Neuronal stem cell (in vitro differentiated cells): Measurements from ENCODE around the gene NPR1.
"Not testable (repeated sequence)": the region's sequence is repeated elsewhere in the genome, so short reads cannot be mapped to it uniquely, and the experiment has no call there.

ENCODE experiments used
- DNase-seq: peaks from one replicate; pipeline ENCODE4 v3.0.0-alpha.2; 2013; ENCODE audit warnings: low spot score
- H2AFZ ChIP-seq: one replicate; pipeline ENCODE4 v1.6.1; 2013; ENCODE audit warnings: mild to moderate bottlenecking, low read length, inconsistent platforms
- H2AK5ac ChIP-seq: 2 replicates; pipeline ENCODE4 v1.6.1; 2013; ENCODE audit warnings: low read depth, mild to moderate bottlenecking, inconsistent platforms, low read length, moderate library complexity, mixed read lengths
- H2BK120ac ChIP-seq: 2 replicates; pipeline ENCODE4 v1.6.1; 2013; ENCODE audit warnings: low read depth, mild to moderate bottlenecking, inconsistent platforms, low read length, moderate library complexity, mixed read lengths
- H2BK12ac ChIP-seq: one replicate; pipeline ENCODE4 v1.6.1; 2013; ENCODE audit warnings: low read length, inconsistent platforms
- H2BK15ac ChIP-seq: 2 replicates; pipeline ENCODE4 v1.6.1; 2013; ENCODE audit warnings: mild to moderate bottlenecking, low read length, inconsistent platforms, mixed read lengths
- H2BK5ac ChIP-seq: one replicate; pipeline ENCODE4 v1.6.1; 2013; ENCODE audit warnings: inconsistent platforms, mild to moderate bottlenecking, low read length, moderate library complexity
- H3K14ac ChIP-seq: one replicate; pipeline ENCODE4 v1.6.1; 2013; ENCODE audit warnings: low read length, inconsistent platforms
- H3K18ac ChIP-seq: 2 replicates; pipeline ENCODE4 v1.6.1; 2013; ENCODE audit warnings: low read length, inconsistent platforms
- H3K23ac ChIP-seq: 2 replicates; pipeline ENCODE4 v1.6.1; 2013; ENCODE audit warnings: low read depth, mild to moderate bottlenecking, mixed read lengths, low read length, inconsistent platforms; ENCODE audit not compliant: poor library complexity
- H3K27ac ChIP-seq: replicated peaks from 3 replicates; pipeline ENCODE4 v1.5.1; 2013; ENCODE audit warnings: low read length, inconsistent platforms
- H3K27me3 ChIP-seq, 3 experiments: 2 replicates each; pipeline ENCODE4 v1.6.1; 2013; ENCODE audit warnings: low read length in 3 of 3, mild to moderate bottlenecking in 2 of 3, inconsistent platforms in 1 of 3, low read depth in 1 of 3, mixed read lengths in 1 of 3, moderate library complexity in 1 of 3; ENCODE audit not compliant: control insufficient read depth in 3 of 3, insufficient read depth in 3 of 3
- H3K36me3 ChIP-seq, 2 donors: replicated peaks in 1 of 2; 2 replicates each; pipeline ENCODE4 v1.6.1; 2013; ENCODE audit warnings: low read length in 2 of 2; ENCODE audit not compliant: control insufficient read depth in 2 of 2, insufficient read depth in 2 of 2
- H3K4ac ChIP-seq: 2 replicates; pipeline ENCODE4 v1.6.1; 2013; ENCODE audit warnings: inconsistent platforms, mild to moderate bottlenecking, low read length, moderate library complexity
- H3K4me1 ChIP-seq, 2 donors: 1 replicate in 1 of 2; 2 replicates in 1 of 2; pipeline ENCODE4 v1.6.1; 2013; ENCODE audit warnings: low read length in 2 of 2, low read depth in 1 of 2; ENCODE audit not compliant: control insufficient read depth in 2 of 2, insufficient read depth in 1 of 2
- H3K4me2 ChIP-seq: one replicate; pipeline ENCODE4 v1.6.1; 2013; ENCODE audit warnings: mild to moderate bottlenecking, low read length, inconsistent platforms; ENCODE audit not compliant: insufficient read depth, poor library complexity, severe bottlenecking
- H3K4me3 ChIP-seq, 2 donors: 2 replicates each; pipeline ENCODE4 v1.5.1; 2013; ENCODE audit warnings: low read length in 2 of 2, mild to moderate bottlenecking in 2 of 2, inconsistent platforms in 1 of 2, moderate library complexity in 1 of 2
- H3K79me1 ChIP-seq: one replicate; pipeline ENCODE4 v1.6.1; 2013; ENCODE audit warnings: low read depth, mild to moderate bottlenecking, inconsistent platforms, low read length, moderate library complexity
- H3K9ac ChIP-seq: one replicate; pipeline ENCODE4 v1.6.1; 2013; ENCODE audit warnings: mild to moderate bottlenecking, low read depth, low read length, inconsistent platforms; ENCODE audit not compliant: poor library complexity
- H3K9me3 ChIP-seq, 2 donors: replicated peaks in 1 of 2; 2 replicates each; pipeline versions ENCODE3 to v1.6.1; 2013; ENCODE audit warnings: low read length in 2 of 2, mild to moderate bottlenecking in 2 of 2, inconsistent platforms in 1 of 2, low read depth in 1 of 2, mixed read lengths in 1 of 2, moderate library complexity in 1 of 2; ENCODE audit not compliant: control insufficient read depth in 2 of 2, insufficient read depth in 1 of 2
- H4K8ac ChIP-seq: one replicate; pipeline ENCODE4 v1.6.1; 2013; ENCODE audit warnings: low read depth, mild to moderate bottlenecking, inconsistent platforms, low read length, moderate library complexity
- H4K91ac ChIP-seq: one replicate; pipeline ENCODE4 v1.6.1; 2013; ENCODE audit warnings: low read length, low read depth, mild to moderate bottlenecking, inconsistent platforms; ENCODE audit not compliant: poor library complexity
- WGBS, 2 donors: extraction: QIAGEN DNeasy Blood & Tissue Kit; methylation state at CpG; one replicate each; pipeline ENCODE4 v1.1.7; 2013; ENCODE audit warnings: missing lambda C conversion rate in 2 of 2, mixed read lengths in 1 of 2; ENCODE audit not compliant: insufficient read length in 2 of 2, insufficient replicate concordance in 1 of 2; ENCODE audit errors: extremely low coverage in 2 of 2; 5-methylcytosine and 5-hydroxymethylcytosine counted together

NPR1 gene

GRCh38 chr1:153640213-153640612 is 38.3 kb upstream of the NPR1 start:
- peaks cover 43 to 100% of the 10 kb centered on the region in 2 donors for H3K36me3 ChIP-seq
- not testable (repeated sequence) for DNase-seq, H3K23ac ChIP-seq, H4K8ac ChIP-seq, H2AK5ac ChIP-seq, H3K14ac ChIP-seq, H3K4me2 ChIP-seq, H2BK5ac ChIP-seq, H2BK120ac ChIP-seq, H2AFZ ChIP-seq, H2BK15ac ChIP-seq, H3K9ac ChIP-seq, H3K27ac ChIP-seq, H2BK12ac ChIP-seq, H4K91ac ChIP-seq, H3K4me3 ChIP-seq, H3K79me1 ChIP-seq, H3K4me1 ChIP-seq, H3K27me3 ChIP-seq, H3K18ac ChIP-seq, H3K4ac ChIP-seq, H3K9me3 ChIP-seq
- no CpG with 5 or more reads among the region's 5 CpGs for WGBS, 2 donors

GRCh38 chr1:153640861-153641260 is 37.6 kb upstream of the NPR1 start:
- Histone ChIP-seq H3K27ac (no peak overlapping the region), H2BK12ac (no peak overlapping the region), H3K4me3 (no peak overlapping the region), H3K4me1 (no peaks in the 10 kb centered on the region), H3K18ac (no peak overlapping the region), H3K9ac (no peak overlapping the region), H2BK120ac (no peak overlapping the region), H4K8ac (no peak overlapping the region), H3K4me2 (no peak overlapping the region), H2AFZ (no peak overlapping the region), H3K9me3 (peaks cover 0 to 5% of the 10 kb centered on the region in 2 donors), H4K91ac (no peak overlapping the region), H3K14ac (no peak overlapping the region), H3K36me3 (peaks cover 49 to 100% of the 10 kb centered on the region in 2 donors), H3K79me1 (peaks cover 5% of the 10 kb centered on the region), H3K23ac (no peak overlapping the region), H2AK5ac (no peak overlapping the region), H2BK5ac (no peak overlapping the region), H3K27me3 (no peaks in the 10 kb centered on the region), H2BK15ac (no peak overlapping the region), H3K4ac (no peak overlapping the region)
- no CpG with 5 or more reads among the region's 6 CpGs for WGBS, 2 donors
- no peak for DNase-seq

GRCh38 chr1:153642161-153642560 is 36.3 kb upstream of the NPR1 start:
- no peaks in the 10 kb centered on the region for H3K4me1 ChIP-seq
- H2BK15ac ChIP-seq: no peak overlapping the region
- H3K9ac ChIP-seq: no peak overlapping the region
- no peaks in the 10 kb centered on the region for H3K27me3 ChIP-seq
- no peak overlapping the region for H2BK120ac ChIP-seq
- H2BK12ac ChIP-seq: no peak overlapping the region
- peaks cover 2% of the 10 kb centered on the region for H3K79me1 ChIP-seq
- no peak overlapping the region for H3K23ac ChIP-seq
- no peak overlapping the region for H2BK5ac ChIP-seq
- H4K8ac ChIP-seq: no peak overlapping the region
- no peak overlapping the region for H2AFZ ChIP-seq
- no peak overlapping the region for H3K27ac ChIP-seq
- no CpG with 5 or more reads among the region's 11 CpGs for WGBS, 2 donors
- no peak overlapping the region for H3K4me2 ChIP-seq
- H3K36me3 ChIP-seq: peaks cover 43 to 100% of the 10 kb centered on the region in 2 donors
- no peak overlapping the region for H3K14ac ChIP-seq
- H3K4ac ChIP-seq: no peak overlapping the region
- no peak overlapping the region for H2AK5ac ChIP-seq
- DNase-seq: no peak
- no peak overlapping the region for H4K91ac ChIP-seq
- no peaks in the 10 kb centered on the region for H3K9me3 ChIP-seq
- H3K18ac ChIP-seq: no peak overlapping the region
- no peak overlapping the region for H3K4me3 ChIP-seq

- Histone ChIP-seq H3K4me3 (no peak overlapping the region), H3K27me3 (no peaks in the 10 kb centered on the region), H3K4ac (no peak overlapping the region), H3K36me3 (peaks cover 39 to 95% of the 10 kb centered on the region in 2 donors), H3K4me1 (peaks cover 0 to 2% of the 10 kb centered on the region in 2 donors), H4K8ac (no peak overlapping the region), H2AK5ac (no peak overlapping the region), H2BK12ac (no peak overlapping the region), H3K14ac (no peak overlapping the region), H2AFZ (no peak overlapping the region), H4K91ac (no peak overlapping the region), H2BK5ac (no peak overlapping the region), H3K9ac (no peak overlapping the region), H3K27ac (no peak overlapping the region), H3K23ac (no peak overlapping the region), H3K18ac (no peak overlapping the region), H3K4me2 (no peak overlapping the region), H3K9me3 (no peaks in the 10 kb centered on the region), H2BK120ac (no peak overlapping the region), H3K79me1 (peaks cover 2% of the 10 kb centered on the region), H2BK15ac (no peak overlapping the region)
- WGBS, 2 donors: no CpG with 5 or more reads among the region's 11 CpGs
- DNase-seq: no peak
These were observed 35.4 kb upstream of the NPR1 start for GRCh38 chr1:153643100-153643499.
